H1 (cell line): ENCODE results near the gene NKAIN2. TPM values are rescaled to one million over a fixed set of nuclear protein-coding genes. Genes with fewer than 3 reads are reported as not detected.

Experiments used
- CTCF ChIA-PET: fragments of 300-600 bp; sonication (Branson Sonifier 250); formaldehyde crosslinking; loops from one replicate; lab custom pipeline; 2021; ENCODE audit not compliant: partially characterized antibody; lab: Charles Lee
- POLR2A ChIA-PET: fragments of 300-600 bp; sonication (Branson Sonifier 250); formaldehyde crosslinking; loops from one replicate; lab custom pipeline; 2021; ENCODE audit warnings: inconsistent platforms; ENCODE audit not compliant: partially characterized antibody; lab: Charles Lee
- DNase-seq, 2 experiments: peaks; one replicate each; pipeline versions ENCODE4 v3.0.0 to v3.0.0-alpha.2; 2010 to 2022; ENCODE audit warnings: low spot score in 2 of 2, low read depth in 1 of 2, mixed read lengths in 1 of 2
- FAIRE-seq: peaks from 2 replicates; lab custom pipeline; 2011; peaks lifted over from hg19 to GRCh38; lab: Jason Lieb, UNC
- H2AFZ ChIP-seq: 2 replicates; pipeline ENCODE4 v1.8.1; 2012; ENCODE audit warnings: low read length, inconsistent platforms
- H2AK5ac ChIP-seq: 2 replicates; pipeline ENCODE4 v1.6.1; 2013; ENCODE audit warnings: low read depth, low read length
- H2BK120ac ChIP-seq: replicated peaks from 2 replicates; pipeline ENCODE3; 2013; ENCODE audit warnings: low read depth, low read length, inconsistent platforms
- H2BK12ac ChIP-seq: 2 replicates; pipeline ENCODE4 v1.6.1; 2013; ENCODE audit warnings: low read depth, low read length
- H2BK15ac ChIP-seq: 2 replicates; pipeline ENCODE4 v1.6.1; 2013; ENCODE audit warnings: low read length
- H2BK20ac ChIP-seq: 2 replicates; pipeline ENCODE4 v1.6.1; 2013; ENCODE audit warnings: low read length
- H2BK5ac ChIP-seq: 2 replicates; pipeline ENCODE4 v1.6.1; 2013; ENCODE audit warnings: low read depth, low read length
- H3K14ac ChIP-seq: 2 replicates; pipeline ENCODE4 v1.6.1; 2013; ENCODE audit warnings: inconsistent platforms; ENCODE audit not compliant: insufficient read length
- H3K18ac ChIP-seq: 2 replicates; pipeline ENCODE4 v1.6.1; 2013; ENCODE audit warnings: low read length; ENCODE audit errors: extremely low read depth
- H3K23ac ChIP-seq: 2 replicates; pipeline ENCODE4 v1.6.1; 2013; ENCODE audit warnings: inconsistent platforms; ENCODE audit not compliant: insufficient read length
- H3K23me2 ChIP-seq: 2 replicates; pipeline ENCODE4 v1.6.1; 2013; ENCODE audit warnings: low read depth, low read length
- H3K27ac ChIP-seq: 2 replicates; pipeline ENCODE4 v1.6.1; 2011; ENCODE audit warnings: low read depth, low read length, inconsistent platforms
- H3K27me3 ChIP-seq, 4 experiments: replicated peaks in 1 of 4; 1 replicate in 1 of 4; 2 replicates in 3 of 4; pipeline versions ENCODE4 v1.6.1 to v1.8.1; 2011 to 2013; ENCODE audit warnings: low read length in 3 of 4, mild to moderate bottlenecking in 3 of 4, inconsistent platforms in 2 of 4, mixed read lengths in 2 of 4, moderate library complexity in 1 of 4; ENCODE audit not compliant: control insufficient read depth in 3 of 4, insufficient read depth in 3 of 4; ENCODE audit errors: extremely low read depth in 1 of 4
- H3K36me3 ChIP-seq, 4 experiments: 2 replicates each; pipeline versions ENCODE4 v1.6.1 to v1.8.1; 2011 to 2013; ENCODE audit warnings: mild to moderate bottlenecking in 4 of 4, low read length in 3 of 4, moderate library complexity in 2 of 4, control low read depth in 1 of 4, inconsistent platforms in 1 of 4; ENCODE audit not compliant: insufficient read depth in 4 of 4, control insufficient read depth in 2 of 4
- H3K4ac ChIP-seq: replicated peaks from 2 replicates; pipeline ENCODE3; 2013; ENCODE audit warnings: low read length, low read depth, mixed read lengths, inconsistent platforms; ENCODE audit not compliant: insufficient read length
- H3K4me1 ChIP-seq, 4 experiments: replicated peaks in 1 of 4; 1 replicate in 1 of 4; 2 replicates in 3 of 4; pipeline versions ENCODE4 v1.6.1 to v1.8.1; 2011 to 2013; ENCODE audit warnings: low read length in 3 of 4, inconsistent platforms in 2 of 4, mixed read lengths in 1 of 4; ENCODE audit not compliant: insufficient read depth in 4 of 4, control insufficient read depth in 3 of 4
- H3K4me2 ChIP-seq, 2 experiments: 2 replicates each; pipeline versions ENCODE4 v1.6.1 to v1.8.1; 2011 to 2013; ENCODE audit warnings: low read depth in 2 of 2, low read length in 2 of 2, control low read depth in 1 of 2, inconsistent platforms in 1 of 2, mild to moderate bottlenecking in 1 of 2; ENCODE audit not compliant: insufficient read depth in 1 of 2
- H3K4me3 ChIP-seq, 4 experiments: fragments of 200-600, 300-600 bp in 1 of 4; sonication (generic), shearing (Covaris generic), sonication (Bioruptor Twin) in 1 of 4; 2 replicates each; pipeline versions ENCODE4 v1.5.1 to v1.8.1; 2011 to 2016; ENCODE audit warnings: low read length in 4 of 4, low read depth in 3 of 4, control low read depth in 2 of 4, inconsistent platforms in 2 of 4, mild to moderate bottlenecking in 2 of 4, mixed read lengths in 1 of 4, moderate library complexity in 1 of 4; ENCODE audit not compliant: insufficient read depth in 2 of 4; ENCODE audit errors: extremely low read depth in 1 of 4
- H3K56ac ChIP-seq: replicated peaks from 2 replicates; pipeline ENCODE3; 2013; ENCODE audit warnings: low read depth, mild to moderate bottlenecking, mixed read lengths, low read length, inconsistent platforms; ENCODE audit not compliant: insufficient read length
- H3K79me1 ChIP-seq: 2 replicates; pipeline ENCODE4 v1.6.1; 2013; ENCODE audit warnings: low read depth, low read length, control low read depth
- H3K79me2 ChIP-seq, 2 experiments: 2 replicates each; pipeline versions ENCODE4 v1.6.1 to v1.8.1; 2012 to 2013; ENCODE audit warnings: low read length in 2 of 2, mild to moderate bottlenecking in 2 of 2, inconsistent platforms in 1 of 2; ENCODE audit not compliant: insufficient read depth in 2 of 2, control insufficient read depth in 1 of 2
- H3K9ac ChIP-seq, 4 experiments: replicated peaks in 1 of 4; 1 replicate in 1 of 4; 2 replicates in 3 of 4; pipeline versions ENCODE4 v1.6.1 to v1.8.1; 2011 to 2013; ENCODE audit warnings: low read depth in 3 of 4, low read length in 3 of 4, control low read depth in 2 of 4, mild to moderate bottlenecking in 2 of 4, moderate library complexity in 2 of 4, inconsistent platforms in 1 of 4; ENCODE audit errors: extremely low read depth in 1 of 4
- H3K9me3 ChIP-seq, 2 experiments: 2 replicates each; pipeline versions ENCODE4 v1.6.1 to v1.8.1; 2012 to 2013; ENCODE audit warnings: mild to moderate bottlenecking in 2 of 2, moderate library complexity in 2 of 2, control low read depth in 1 of 2, inconsistent platforms in 1 of 2, low read depth in 1 of 2, low read length in 1 of 2, mixed read lengths in 1 of 2; ENCODE audit not compliant: insufficient read depth in 2 of 2
- H4K20me1 ChIP-seq, 2 experiments: replicated peaks in 1 of 2; 2 replicates each; pipeline versions ENCODE3 to v1.8.1; 2011 to 2013; ENCODE audit warnings: inconsistent platforms in 2 of 2, low read length in 2 of 2, mild to moderate bottlenecking in 1 of 2; ENCODE audit not compliant: insufficient read depth in 2 of 2, control insufficient read depth in 1 of 2
- H4K5ac ChIP-seq: 2 replicates; pipeline ENCODE4 v1.6.1; 2013; ENCODE audit warnings: low read length, low read depth, mixed read lengths, inconsistent platforms; ENCODE audit not compliant: insufficient read length
- H4K8ac ChIP-seq: 2 replicates; pipeline ENCODE4 v1.8.0; 2013; ENCODE audit warnings: mild to moderate bottlenecking, moderate library complexity, low read length, inconsistent platforms; ENCODE audit not compliant: insufficient read depth; ENCODE audit errors: extremely low read depth
- H4K91ac ChIP-seq: replicated peaks from 2 replicates; pipeline ENCODE3; 2013; ENCODE audit warnings: low read length, mixed read lengths, inconsistent platforms; ENCODE audit not compliant: insufficient read length
- ASH2L ChIP-seq: fragments of 200-600, 300-600 bp; sonication (generic); IDR thresholded peaks from one replicate; pipeline ENCODE4 v1.7.1; 2017; ENCODE audit warnings: low read length
- BACH1 ChIP-seq: IDR thresholded peaks from 2 replicates; pipeline ENCODE4 v1.6.1; 2012; ENCODE audit warnings: low read length, improper control_type of control experiment
- CBX8 ChIP-seq: fragments of 300-800, 300-1000 bp; sonication (generic); IDR thresholded peaks from 2 replicates; pipeline ENCODE4 v1.7.1; 2016; ENCODE audit warnings: low read depth, low read length, borderline replicate concordance
- CHD2 ChIP-seq: IDR thresholded peaks from 2 replicates; pipeline ENCODE4 v1.6.1; 2012; ENCODE audit warnings: low read length, improper control_type of control experiment
- HDAC2 ChIP-seq, 2 experiments: fragments of 300-600 bp in 1 of 2; sonication (generic) in 1 of 2; IDR thresholded peaks; 2 replicates each; pipeline ENCODE4 v1.6.1; 2011 to 2012; ENCODE audit warnings: low read depth in 2 of 2, low read length in 2 of 2, mild to moderate bottlenecking in 2 of 2, moderate library complexity in 2 of 2, borderline replicate concordance in 1 of 2, inconsistent platforms in 1 of 2
- JUND ChIP-seq: IDR thresholded peaks from 2 replicates; pipeline ENCODE4 v1.6.1; 2011; ENCODE audit warnings: mild to moderate bottlenecking, improper control_type of control experiment, low read length
- NRF1 ChIP-seq: IDR thresholded peaks from 2 replicates; pipeline ENCODE4 v1.6.1; 2011; ENCODE audit warnings: mild to moderate bottlenecking, low read depth, low read length, improper control_type of control experiment
- SIN3A ChIP-seq, 2 experiments: IDR thresholded peaks in 1 of 2; conservative IDR thresholded peaks in 1 of 2; 2 replicates each; pipeline ENCODE4 v1.6.1; 2011 to 2012; ENCODE audit warnings: low read length in 2 of 2, improper control_type of control experiment in 1 of 2, low read depth in 1 of 2, mild to moderate bottlenecking in 1 of 2
- SIX5 ChIP-seq: IDR thresholded peaks from 2 replicates; pipeline ENCODE4 v1.6.1; 2011; ENCODE audit warnings: mild to moderate bottlenecking, low read depth, low read length
- SP1 ChIP-seq: IDR thresholded peaks from 2 replicates; pipeline ENCODE4 v1.6.1; 2011; ENCODE audit warnings: low read depth, low read length
- SP2 ChIP-seq: IDR thresholded peaks from 2 replicates; pipeline ENCODE4 v1.6.1; 2012; ENCODE audit warnings: mild to moderate bottlenecking, low read length, inconsistent platforms
- WGBS, 2 experiments: shearing (Covaris generic) in 1 of 2; methylation state at CpG; one replicate each; pipeline versions ENCODE4 v1.1.6 to v1.1.7; 2013 to 2015; ENCODE audit warnings: low lambda C conversion rate in 2 of 2, mixed read lengths in 2 of 2, inconsistent platforms in 1 of 2, low coverage in 1 of 2, missing lambda C conversion rate in 1 of 2; ENCODE audit not compliant: insufficient replicate concordance in 2 of 2, insufficient coverage in 1 of 2, insufficient read length in 1 of 2; ENCODE audit errors: extremely low coverage in 1 of 2, missing lambda C conversion rate in 1 of 2; 5-methylcytosine and 5-hydroxymethylcytosine counted together
- polyA plus RNA-seq, 7 experiments: library from polyadenylated mRNA; depleted of rRNA in 3 of 7; stranded (reverse) in 5 of 7; unstranded in 2 of 7; fragments of >200 nt in 5 of 7; fragments of 200-250 nt in 2 of 7; gene quantifications; 1 replicate in 5 of 7; 2 replicates in 1 of 7; 4 replicates in 1 of 7; pipeline versions ENCODE4 v1.2.1 to v1.2.3, GENCODE V29; 2011 to 2013; ENCODE audit warnings: missing spikeins in 2 of 7, mixed read lengths in 2 of 7
- total RNA-seq: library from RNA; stranded (reverse); fragmentation: NEBNext Ultra II Directional; extraction: Animal tissue kit (Norgen Biotek cat#: 25700); gene quantifications from 2 replicates; pipeline ENCODE4 v1.2.1, GENCODE V29; 2021
- TF ChIP-seq, protein P1 (sequence below): IDR thresholded peaks from 2 replicates; pipeline ENCODE4 v1.6.1; 2012; ENCODE audit warnings: low read length, inconsistent platforms

Gene NKAIN2
- total and polyA plus RNA-seq, 2 of the 8 experiments (the other 6 are each of a cell fraction or from before 2014, with no cell fraction given), result 0.20 to 0.34 TPM

GRCh38 chr6:124669713-124670480 lies 866.2 kb downstream of the NKAIN2 start:
- no peak overlapping the region for H2BK12ac ChIP-seq
- no peak overlapping the region for H3K14ac ChIP-seq
- H3K4me1 ChIP-seq, result no peaks in the 10 kb centered on the region
- H3K27ac ChIP-seq, result no peak overlapping the region
- H3K79me1 ChIP-seq, result no peaks in the 10 kb centered on the region
- no peak overlapping the region for H4K91ac ChIP-seq
- CTCF ChIA-PET, result no interaction called here
- no peak overlapping the region for H3K23ac ChIP-seq
- DNase-seq, result no peak
- H3K4me3 ChIP-seq, result no peak overlapping the region
- H2BK20ac ChIP-seq, result no peak overlapping the region
- H2AK5ac ChIP-seq, result no peak overlapping the region
- 94 to 100% methylated on average over 1 to 4 of the region's 4 CpGs for WGBS, 2 experiments
- no peaks in the 10 kb centered on the region for H3K36me3 ChIP-seq
- H3K9me3 ChIP-seq, result peaks cover 0 to 8% of the 10 kb centered on the region in 2 experiments; a peak in 2 of 4 replicates
- H2BK5ac ChIP-seq, result no peak overlapping the region
- no peak overlapping the region for H4K8ac ChIP-seq
- H3K4ac ChIP-seq, result no peak overlapping the region
- H3K27me3 ChIP-seq, result no peaks in the 10 kb centered on the region
- no peak overlapping the region for H2BK120ac ChIP-seq
- no peak overlapping the region for H2AFZ ChIP-seq
- TF ChIP-seq ASH2L, result no peak
- no peak for TF ChIP-seq JUND
- TF ChIP-seq BACH1, result no peak
- no peak for TF ChIP-seq SIN3A (conservative IDR thresholded peaks at IDR 0.05 in 1 of 2, IDR thresholded peaks at IDR 0.05 in 1 of 2; ENCODE audit: low read depth in 1 of 2, low read length in 2 of 2)
- no peak for TF ChIP-seq SP1
- TF ChIP-seq SIX5, result no peak
- TF ChIP-seq CHD2, result no peak
- no peak for TF ChIP-seq HDAC2 (IDR thresholded peaks at IDR 0.05; ENCODE audit: borderline replicate concordance in 1 of 2, low read depth in 2 of 2, low read length in 2 of 2)
- TF ChIP-seq SP2, result no peak
- no peak for TF ChIP-seq CBX8
- no peak for TF ChIP-seq NRF1
- TF ChIP-seq, protein P1, sequence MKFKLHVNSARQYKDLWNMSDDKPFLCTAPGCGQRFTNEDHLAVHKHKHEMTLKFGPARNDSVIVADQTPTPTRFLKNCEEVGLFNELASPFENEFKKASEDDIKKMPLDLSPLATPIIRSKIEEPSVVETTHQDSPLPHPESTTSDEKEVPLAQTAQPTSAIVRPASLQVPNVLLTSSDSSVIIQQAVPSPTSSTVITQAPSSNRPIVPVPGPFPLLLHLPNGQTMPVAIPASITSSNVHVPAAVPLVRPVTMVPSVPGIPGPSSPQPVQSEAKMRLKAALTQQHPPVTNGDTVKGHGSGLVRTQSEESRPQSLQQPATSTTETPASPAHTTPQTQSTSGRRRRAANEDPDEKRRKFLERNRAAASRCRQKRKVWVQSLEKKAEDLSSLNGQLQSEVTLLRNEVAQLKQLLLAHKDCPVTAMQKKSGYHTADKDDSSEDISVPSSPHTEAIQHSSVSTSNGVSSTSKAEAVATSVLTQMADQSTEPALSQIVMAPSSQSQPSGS, result no peak
- H3K4me2 ChIP-seq, result no peak overlapping the region
- no peak overlapping the region for H4K5ac ChIP-seq
- no peaks in the 10 kb centered on the region for H3K23me2 ChIP-seq
- no peak overlapping the region for H2BK15ac ChIP-seq
- no peak overlapping the region for H3K18ac ChIP-seq
- H3K56ac ChIP-seq, result no peak overlapping the region
- FAIRE-seq, result no peak
- no peaks in the 10 kb centered on the region for H3K79me2 ChIP-seq
- H4K20me1 ChIP-seq, result no peaks in the 10 kb centered on the region
- H3K9ac ChIP-seq, result no peak overlapping the region
- POLR2A ChIA-PET, result no interaction called here
